HS-5 (cell line): ENCODE results near the gene GDPD5.

Experiments
- DNase-seq: peaks from one replicate; pipeline ENCODE4 v3.0.0-alpha.2; 2012; ENCODE audit warnings: low read depth

GDPD5 gene

DNA sequence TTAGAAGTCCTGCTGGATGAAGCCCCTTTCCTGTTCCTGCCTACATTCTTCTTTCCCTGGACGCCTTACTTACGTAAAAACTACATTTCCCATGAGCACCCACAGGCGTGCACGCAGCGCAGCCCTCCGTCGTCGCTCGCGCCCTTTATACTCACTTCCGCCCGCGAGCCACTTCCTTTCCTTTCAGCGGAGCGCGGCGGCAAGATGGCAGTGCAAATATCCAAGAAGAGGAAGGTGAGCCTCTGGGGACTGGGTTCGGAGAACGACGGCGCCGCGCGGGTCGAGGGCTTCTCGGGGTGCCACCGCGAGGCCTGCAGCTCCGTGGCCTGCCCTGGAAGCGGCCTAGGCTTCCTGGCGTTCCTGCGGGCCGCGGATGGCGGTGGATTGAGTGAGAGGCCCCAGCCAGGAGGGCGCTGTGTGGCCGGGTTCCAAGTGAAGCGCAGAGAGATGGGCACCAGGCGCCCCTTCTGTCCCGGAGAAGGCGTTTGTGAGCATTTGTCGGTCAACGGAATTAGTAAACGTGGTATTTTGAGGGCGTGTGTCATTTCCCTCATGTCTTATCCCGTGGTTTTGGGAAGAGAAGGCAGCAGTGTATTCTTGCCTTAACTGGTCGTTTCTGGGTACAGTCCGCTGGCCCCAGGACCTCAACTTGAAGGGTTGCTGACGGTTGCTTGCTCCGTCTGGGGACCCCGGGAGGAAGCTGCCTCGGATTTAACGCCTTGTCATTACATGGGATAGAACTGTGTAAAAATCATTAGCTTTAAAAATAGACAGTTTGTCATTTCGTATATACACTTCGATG is 126.2 kb downstream of the GDPD5 start, which contains the start of gene RPS3:
Gene RPS3 (plus strand): TSS at position 175 of the 802 bp plus-strand sequence. CDS start 30 bp downstream, at position 205.
- DNase-seq, result peak; percentile 70

DNA sequence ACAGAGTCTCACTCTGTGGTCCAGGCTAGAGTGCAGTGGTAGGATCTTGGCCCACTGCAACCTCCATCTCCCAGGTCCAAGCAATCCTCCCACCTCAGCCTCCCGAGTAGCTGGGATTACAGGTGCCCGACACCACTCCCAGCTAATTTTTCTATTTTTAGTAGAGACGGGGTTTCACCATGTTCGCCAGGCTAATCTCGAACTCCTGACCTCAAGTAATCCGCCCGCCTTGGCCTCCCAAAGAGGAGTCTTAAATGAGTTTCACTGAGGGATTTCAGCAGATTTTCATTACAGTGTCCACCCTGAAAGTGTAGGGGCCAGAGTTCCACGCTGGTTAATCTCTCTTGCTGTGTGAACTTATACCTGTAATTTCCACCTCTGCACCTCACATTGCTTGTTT is 126.8 kb downstream of the GDPD5 start:
- DNase-seq, result no peak

DNA sequence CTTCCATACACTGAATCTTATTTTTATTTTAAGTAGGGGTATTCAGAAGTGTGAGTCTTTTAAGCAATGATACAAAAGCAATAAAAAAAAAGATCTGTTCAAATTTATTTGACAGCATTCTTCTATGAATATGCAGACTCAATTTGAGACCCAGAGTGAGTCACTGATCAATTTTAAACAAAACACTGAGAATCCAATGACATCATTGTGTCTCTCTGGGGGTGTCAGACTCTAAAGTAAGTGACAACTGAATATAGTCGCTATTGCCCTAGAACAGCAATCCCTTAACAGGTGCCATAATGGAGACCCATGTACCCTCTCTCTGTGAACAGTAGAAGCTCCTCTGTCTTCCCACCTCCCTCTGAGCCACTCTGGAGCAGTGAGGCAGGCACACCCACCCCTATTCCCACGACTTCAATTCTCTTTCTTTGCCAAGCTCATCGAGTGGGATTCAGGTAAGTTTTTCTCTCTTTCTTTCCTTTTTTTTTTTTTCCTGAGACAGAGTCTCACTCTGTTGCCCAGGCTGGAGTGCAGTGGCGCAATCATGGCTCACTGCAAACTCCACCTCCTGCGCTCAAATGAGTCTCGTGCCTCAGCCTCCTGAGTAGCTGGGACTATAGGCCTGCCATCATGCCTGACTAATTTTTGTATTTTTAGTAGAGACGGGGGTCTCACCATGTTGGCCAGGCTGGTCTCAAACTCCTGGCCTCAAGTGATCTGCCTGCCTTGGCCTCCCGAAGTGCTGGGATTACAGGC is 131.5 kb downstream of the GDPD5 start:
- DNase-seq, result no peak

DNA sequence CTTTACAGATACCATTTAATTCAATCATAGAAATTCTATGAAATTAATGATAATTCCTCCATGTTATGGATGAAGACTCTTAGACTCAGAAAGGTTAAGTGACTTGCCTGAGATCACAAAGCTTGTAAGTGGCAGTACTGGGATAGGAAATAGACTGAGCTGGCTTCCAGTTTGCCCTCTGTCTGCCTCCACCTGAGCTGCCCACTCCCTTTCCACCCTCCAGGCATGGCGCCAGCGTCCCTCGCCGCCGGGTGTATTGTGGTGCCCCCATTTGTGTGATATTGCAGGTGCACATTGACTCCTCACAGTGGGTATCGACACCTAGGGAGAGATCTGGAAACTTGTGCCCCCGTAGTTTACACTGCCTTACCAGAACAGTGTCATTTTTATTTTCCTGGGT is 135.8 kb downstream of the GDPD5 start:
- no peak for DNase-seq

DNA sequence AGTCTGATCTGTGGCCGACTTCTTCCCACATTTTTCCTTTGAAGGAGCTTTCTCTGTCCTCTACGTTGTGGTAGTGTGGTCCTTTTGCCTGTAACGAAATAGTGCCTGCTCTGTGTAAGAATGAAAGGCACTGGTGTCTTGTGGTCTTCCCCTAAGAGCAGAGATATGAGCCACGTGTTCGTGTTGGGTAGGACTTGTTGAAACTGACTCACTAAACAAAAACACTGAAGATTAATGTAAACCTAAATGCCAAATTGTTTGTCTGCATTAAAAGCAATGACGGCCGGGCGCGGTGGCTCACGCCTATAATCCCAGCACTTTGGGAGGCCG is 136.5 kb downstream of the GDPD5 start:
- no peak for DNase-seq

DNA sequence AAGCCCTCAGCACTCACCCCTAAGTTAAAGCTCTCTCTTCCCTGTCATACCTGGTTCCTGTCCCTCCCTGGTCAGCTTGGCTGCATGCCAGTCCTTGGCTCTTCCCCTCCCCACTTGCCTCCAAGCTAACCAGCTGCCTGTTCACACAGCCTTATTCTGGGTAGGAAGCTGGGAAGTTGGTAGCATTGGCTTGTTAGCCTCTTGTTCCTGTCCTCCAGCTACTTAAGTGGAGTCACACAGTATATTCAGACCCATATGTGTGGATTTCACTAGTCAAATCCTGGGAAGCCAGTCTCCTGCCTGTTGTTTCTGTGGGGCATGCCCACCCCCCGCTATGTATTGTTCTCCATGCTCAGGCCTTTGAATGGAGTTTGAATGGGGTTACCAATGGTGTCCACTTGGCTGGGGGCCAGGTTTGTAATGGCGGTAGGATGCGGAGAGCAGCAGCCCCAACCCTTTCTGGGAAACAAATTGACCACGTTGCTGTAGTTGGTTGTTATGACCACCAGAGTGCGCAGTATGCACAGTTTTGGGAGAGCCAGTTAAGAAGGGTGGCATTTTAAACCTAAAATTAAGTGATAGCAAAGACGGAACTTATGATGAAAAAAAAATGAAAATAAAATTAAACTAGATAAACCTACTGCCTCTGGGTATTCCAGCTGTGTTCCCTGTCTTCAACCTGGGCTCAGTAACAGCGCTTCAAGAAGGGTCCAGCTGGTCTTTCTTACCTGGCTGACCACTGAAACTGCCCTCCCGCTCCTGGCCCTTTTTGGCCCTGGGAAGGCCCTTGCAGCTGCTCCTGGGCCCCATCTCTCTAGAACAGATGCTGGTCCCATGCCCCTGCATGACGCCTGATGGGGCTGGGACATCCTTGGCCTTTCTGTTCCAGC is 137.1 kb downstream of the GDPD5 start:
- no peak for DNase-seq

DNA sequence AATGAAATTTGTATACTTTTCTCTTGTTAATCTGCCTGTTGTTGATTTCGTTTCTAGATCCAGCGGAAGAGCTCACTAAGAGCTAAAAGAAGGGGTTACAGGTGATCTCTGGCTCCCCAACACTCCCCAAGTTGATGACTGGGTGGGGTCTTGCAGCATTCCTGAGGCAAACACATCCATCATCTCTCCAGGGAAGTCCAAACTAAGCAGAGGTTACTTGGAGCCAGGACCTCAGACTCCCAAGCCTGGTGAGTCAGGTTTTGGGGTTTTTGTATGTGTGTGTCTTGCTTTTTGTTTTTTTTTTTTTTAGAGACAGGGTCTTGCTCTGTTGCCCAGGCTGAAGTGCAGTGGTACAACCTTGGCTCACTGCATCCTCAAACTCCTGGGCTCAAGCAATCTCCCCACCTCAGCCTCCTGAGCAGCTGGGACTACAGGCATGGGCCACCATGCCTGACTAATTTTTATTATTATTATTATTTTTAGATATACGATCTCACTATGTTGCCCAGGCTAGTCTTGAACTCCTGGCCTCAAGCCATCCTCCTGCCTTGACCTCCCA is 137.9 kb downstream of the GDPD5 start:
- DNase-seq, result no peak

DNA sequence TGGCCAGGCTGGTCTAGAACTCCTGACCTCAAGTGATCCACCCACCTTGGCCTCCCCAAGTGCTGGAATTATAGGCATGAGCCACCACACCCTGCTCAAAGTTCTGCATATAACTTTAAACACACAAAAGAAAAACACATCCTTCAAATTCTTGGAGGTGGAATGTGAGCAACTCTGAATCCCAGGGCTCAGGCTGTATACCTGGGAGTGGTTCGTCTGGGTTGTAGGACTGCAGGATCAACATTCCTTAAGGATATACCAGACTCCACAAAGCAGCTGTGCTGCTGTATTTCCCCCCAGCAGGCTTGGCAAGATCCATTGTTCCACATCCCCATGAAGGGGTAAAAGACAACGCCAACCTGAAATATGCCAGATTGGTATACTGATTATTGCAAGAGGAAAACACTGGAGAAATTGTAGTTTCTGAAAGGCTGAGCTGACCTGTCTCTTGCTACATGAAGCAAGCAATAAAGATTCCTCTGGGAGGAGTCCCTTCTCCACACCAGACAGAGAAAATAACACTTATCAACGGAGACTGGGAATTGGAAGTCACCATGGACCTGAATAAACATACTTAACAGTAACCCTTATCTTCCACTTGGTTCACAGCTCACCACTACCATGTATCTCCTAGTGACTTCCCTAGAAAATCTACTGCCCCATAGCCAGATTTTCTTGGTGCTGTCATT is 138.7 kb downstream of the GDPD5 start:
- DNase-seq, result no peak
